Measurements from ENCODE around the gene RYR1. TPM values are rescaled to one million over a fixed set of nuclear protein-coding genes. Genes with fewer than 3 reads are reported as not detected.

The RYR1 gene
- polyA plus RNA-seq, 1 of the 3 experiments (the other 2 are of a cell fraction): under 0.01 TPM

GRCh38 chr19:38448225-38448624, 14.7 kb downstream of the RYR1 start:
- CTCF ChIA-PET: interaction anchor here (0.6 kb wide), 1 partner anchor 559 kb away, joined by 3 read pairs; no protein-coding TSS in a partner anchor

More at GRCh38 chr19:38448225-38448624, 14.7 kb downstream of the RYR1 start:
- no peaks in the 10 kb centered on the region for H4K20me1 ChIP-seq (ENCODE audit: insufficient read depth)
- H3K27ac ChIP-seq (ENCODE audit: low read depth in 2 of 2, low read length in 1 of 2): no peak overlapping the region
- H3K4me2 ChIP-seq: no peak overlapping the region
- H3K79me2 ChIP-seq (ENCODE audit: insufficient read depth): no peaks in the 10 kb centered on the region
- H3K9ac ChIP-seq: no peak overlapping the region
- no peak overlapping the region for H3K4me3 ChIP-seq (ENCODE audit: low read depth in 2 of 2, low read length in 1 of 2)
- no peaks in the 10 kb centered on the region for H3K36me3 ChIP-seq (replicated peaks in 1 of 2; ENCODE audit: control insufficient read depth in 1 of 2, insufficient read depth in 2 of 2, low read length in 1 of 2)
- no peak overlapping the region for H2AFZ ChIP-seq (ENCODE audit: low read depth)
- no peaks in the 10 kb centered on the region for H3K9me3 ChIP-seq
- TF ChIP-seq PBX3 (IDR thresholded peaks at IDR 0.05) (no peak), POLR2AphosphoS5 (IDR thresholded peaks at IDR 0.05; ENCODE audit: low read depth, low read length) (no peak), GABPA (IDR thresholded peaks at IDR 0.05; ENCODE audit: low read depth) (no peak), RFX5 (IDR thresholded peaks at IDR 0.05; ENCODE audit: low read length) (no peak), TAF1 (IDR thresholded peaks at IDR 0.05; ENCODE audit: borderline replicate concordance, low read depth, low read length) (no peak), ELF1 (IDR thresholded peaks at IDR 0.05) (no peak), MAX (IDR thresholded peaks at IDR 0.05; ENCODE audit: low read depth) (no peak), SMC3 (IDR thresholded peaks at IDR 0.05; ENCODE audit: low read depth, low read length) (no peak), FOXM1 (IDR thresholded peaks at IDR 0.05; ENCODE audit: low read depth) (no peak), EP300 (IDR thresholded peaks at IDR 0.05; ENCODE audit: borderline replicate concordance in 1 of 2, low read depth in 1 of 2, low read length in 1 of 2) (no peak), RXRA (IDR thresholded peaks at IDR 0.05; ENCODE audit: borderline replicate concordance, low read depth) (no peak), FOXJ3 (CRISPR knock-in tag; IDR thresholded peaks at IDR 0.05) (no peak), REST (IDR thresholded peaks at IDR 0.05; ENCODE audit: low read depth, low read length) (no peak), NRF1 (IDR thresholded peaks at IDR 0.05; ENCODE audit: low read depth, low read length) (no peak), CTCF (IDR thresholded peaks at IDR 0.05) (no peak), JUND (IDR thresholded peaks at IDR 0.05) (no peak), IRF3 (IDR thresholded peaks at IDR 0.05; ENCODE audit: low read depth, low read length) (no peak), EZH2phosphoT487 (IDR thresholded peaks at IDR 0.05; ENCODE audit: borderline replicate concordance, low read depth) (no peak), RCOR1 (IDR thresholded peaks at IDR 0.05; ENCODE audit: low read length) (no peak)
- 49% methylated on average over 6 of the region's 9 CpGs for WGBS (ENCODE audit: low lambda C conversion rate)
- no peaks in the 10 kb centered on the region for H3F3A ChIP-seq (replicated peaks; ENCODE audit: insufficient read depth)
- H3K9me2 ChIP-seq: no peaks in the 10 kb centered on the region
- POLR2A ChIA-PET: no interaction called here
- H3K27me3 ChIP-seq (ENCODE audit: insufficient read depth): no peaks in the 10 kb centered on the region
- H3K4me1 ChIP-seq (ENCODE audit: control insufficient read depth in 1 of 2, insufficient read depth in 2 of 2, low read depth in 1 of 2, low read length in 1 of 2): no peaks in the 10 kb centered on the region
- no peak for DNase-seq

Data from SK-N-SH (cell line).